IMR-90 (cell line): Measurements from ENCODE around the gene EPAS1. TPM values are rescaled to one million over a fixed set of nuclear protein-coding genes. Genes with fewer than 3 reads are reported as not detected.

Experiments used
- ATAC-seq: fragments of 200-7000 bp; cut with Tn5 transposase; 2 replicates; pipeline ENCODE4 v1.9.1; 2020; ENCODE audit warnings: low read depth, mild to moderate bottlenecking, moderate library complexity
- BruUV-seq: library from RNA; stranded (reverse); fragments of 400-500 nt; replicated peaks from 2 replicates; lab custom pipeline; 2021; lab: Mats Ljungman, UMichigan
- CTCF ChIA-PET: fragments of 300-600 bp; formaldehyde crosslinking; extraction: SDS; loops from one replicate; lab custom pipeline; 2021; ENCODE audit warnings: antibody characterized with exemption; lab: Yijun Ruan, JAX
- POLR2A ChIA-PET: fragments of 300-600 bp; sonication (Branson Sonifier 250); formaldehyde crosslinking; loops from one replicate; lab custom pipeline; 2022; ENCODE audit warnings: antibody characterized with exemption; ENCODE audit not compliant: unreplicated experiment; lab: Charles Lee
- DNase-seq: peaks from one replicate; pipeline ENCODE4 v3.0.0; 2013
- H2AFZ ChIP-seq: replicated peaks from 2 replicates; pipeline ENCODE3; 2013; ENCODE audit warnings: low read length, mild to moderate bottlenecking; ENCODE audit not compliant: poor library complexity
- H2AK5ac ChIP-seq: 2 replicates; pipeline ENCODE4 v1.6.1; 2013; ENCODE audit warnings: low read depth, low read length, inconsistent platforms
- H2AK9ac ChIP-seq: replicated peaks from 2 replicates; pipeline ENCODE3; 2013; ENCODE audit warnings: mild to moderate bottlenecking, low read depth, low read length, moderate library complexity; ENCODE audit not compliant: poor library complexity
- H2BK120ac ChIP-seq: 2 replicates; pipeline ENCODE4 v1.6.1; 2013; ENCODE audit warnings: low read depth, low read length, inconsistent platforms
- H2BK15ac ChIP-seq: 3 replicates; pipeline ENCODE4 v1.6.1; 2013; ENCODE audit warnings: low read depth, low read length, inconsistent platforms
- H2BK20ac ChIP-seq: 2 replicates; pipeline ENCODE4 v1.6.1; 2013; ENCODE audit warnings: low read depth, mild to moderate bottlenecking, inconsistent platforms, low read length, moderate library complexity
- H2BK5ac ChIP-seq: 2 replicates; pipeline ENCODE4 v1.6.1; 2013; ENCODE audit warnings: mild to moderate bottlenecking, low read depth, low read length, inconsistent platforms; ENCODE audit not compliant: poor library complexity, severe bottlenecking
- H3K14ac ChIP-seq: replicated peaks from 2 replicates; pipeline ENCODE4 v1.6.1; 2013; ENCODE audit warnings: low read depth, low read length, inconsistent platforms
- H3K18ac ChIP-seq: 2 replicates; pipeline ENCODE4 v1.6.1; 2013; ENCODE audit warnings: low read depth, low read length, control low read depth
- H3K23ac ChIP-seq: 2 replicates; pipeline ENCODE4 v1.6.1; 2013; ENCODE audit warnings: low read depth, low read length, inconsistent platforms
- H3K27ac ChIP-seq: 2 replicates; pipeline ENCODE4 v1.5.1; 2013; ENCODE audit warnings: mild to moderate bottlenecking, control low read depth, low read length; ENCODE audit not compliant: insufficient read depth
- H3K27me3 ChIP-seq: 2 replicates; pipeline ENCODE4 v1.6.1; 2013; ENCODE audit warnings: low read length; ENCODE audit not compliant: control insufficient read depth, insufficient read depth
- H3K36me3 ChIP-seq: 2 replicates; pipeline ENCODE4 v1.6.1; 2013; ENCODE audit warnings: low read length, mixed read lengths; ENCODE audit not compliant: control insufficient read depth, insufficient read depth
- H3K4ac ChIP-seq: 2 replicates; pipeline ENCODE4 v1.6.1; 2013; ENCODE audit warnings: low read depth, low read length, inconsistent platforms
- H3K4me1 ChIP-seq: 2 replicates; pipeline ENCODE4 v1.6.1; 2013; ENCODE audit warnings: low read length, mixed read lengths; ENCODE audit not compliant: control insufficient read depth, insufficient read depth
- H3K4me2 ChIP-seq: 2 replicates; pipeline ENCODE4 v1.6.1; 2013; ENCODE audit warnings: low read depth, mild to moderate bottlenecking, control low read depth, low read length, moderate library complexity
- H3K4me3 ChIP-seq: 2 replicates; pipeline ENCODE4 v1.5.1; 2013; ENCODE audit warnings: low read depth, mild to moderate bottlenecking, control low read depth, low read length, moderate library complexity; ENCODE audit not compliant: insufficient read depth
- H3K56ac ChIP-seq: 2 replicates; pipeline ENCODE4 v1.6.1; 2013; ENCODE audit warnings: low read length, inconsistent platforms; ENCODE audit not compliant: insufficient read depth; ENCODE audit errors: extremely low read depth
- H3K79me1 ChIP-seq, 2 experiments: 2 replicates each; pipeline ENCODE4 v1.6.1; 2013; ENCODE audit warnings: low read length in 2 of 2, inconsistent platforms in 1 of 2, low read depth in 1 of 2
- H3K9ac ChIP-seq: 2 replicates; pipeline ENCODE4 v1.6.1; 2013; ENCODE audit warnings: low read depth, low read length, control low read depth
- H3K9me1 ChIP-seq: 2 replicates; pipeline ENCODE4 v1.6.1; 2013; ENCODE audit warnings: low read length, inconsistent platforms; ENCODE audit not compliant: insufficient read depth
- H3K9me3 ChIP-seq: 2 replicates; pipeline ENCODE4 v1.6.1; 2013; ENCODE audit warnings: low read length; ENCODE audit not compliant: control insufficient read depth, insufficient read depth
- H4K20me1 ChIP-seq: 2 replicates; pipeline ENCODE4 v1.6.1; 2013; ENCODE audit warnings: low read length, inconsistent platforms; ENCODE audit not compliant: insufficient read depth
- H4K5ac ChIP-seq: 2 replicates; pipeline ENCODE4 v1.6.1; 2013; ENCODE audit warnings: mild to moderate bottlenecking, low read depth, low read length, control low read depth
- H4K8ac ChIP-seq, 2 experiments: 2 replicates each; pipeline ENCODE4 v1.6.1; 2013; ENCODE audit warnings: low read depth in 2 of 2, low read length in 2 of 2, control low read depth in 1 of 2, inconsistent platforms in 1 of 2
- H4K91ac ChIP-seq: 2 replicates; pipeline ENCODE4 v1.6.1; 2013; ENCODE audit warnings: low read depth, low read length, inconsistent platforms; ENCODE audit not compliant: insufficient read depth
- BHLHE40 ChIP-seq: fragments of 150-350 bp; IDR thresholded peaks from 2 replicates; pipeline ENCODE4 v1.6.1; 2016; ENCODE audit warnings: mild to moderate bottlenecking, low read depth, low read length
- CEBPB ChIP-seq: IDR thresholded peaks from 2 replicates; pipeline ENCODE4 v1.6.1; 2012; ENCODE audit warnings: low read depth, low read length, improper control_type of control experiment
- CHD1 ChIP-seq: IDR thresholded peaks from 2 replicates; pipeline ENCODE4 v1.6.1; 2012; ENCODE audit warnings: low read depth, low read length, improper control_type of control experiment
- CTCF ChIP-seq: conservative IDR thresholded peaks from 2 replicates; pipeline ENCODE4 v1.5.1; 2012; ENCODE audit warnings: mild to moderate bottlenecking, low read depth, low read length, improper control_type of control experiment
- ELK1 ChIP-seq: fragments of 150-350 bp; IDR thresholded peaks from 2 replicates; pipeline ENCODE4 v1.6.1; 2016; ENCODE audit warnings: low read depth, mild to moderate bottlenecking, low read length, moderate library complexity, borderline replicate concordance
- FOS ChIP-seq: fragments of 150-350 bp; IDR thresholded peaks from 2 replicates; pipeline ENCODE4 v1.6.1; 2016; ENCODE audit warnings: low read depth, low read length
- MAFK ChIP-seq: IDR thresholded peaks from 2 replicates; pipeline ENCODE4 v1.6.1; 2012; ENCODE audit warnings: low read depth, low read length, improper control_type of control experiment
- MAZ ChIP-seq: IDR thresholded peaks from 2 replicates; pipeline ENCODE4 v1.6.1; 2012; ENCODE audit warnings: low read depth, mild to moderate bottlenecking, low read length, improper control_type of control experiment, moderate library complexity, borderline replicate concordance
- MXI1 ChIP-seq: IDR thresholded peaks from 2 replicates; pipeline ENCODE4 v1.6.1; 2012; ENCODE audit warnings: low read depth, mild to moderate bottlenecking, low read length, moderate library complexity, borderline replicate concordance
- POLR2A ChIP-seq: IDR thresholded peaks from 2 replicates; pipeline ENCODE4 v1.6.1; 2012; ENCODE audit warnings: mild to moderate bottlenecking, low read depth, low read length
- RAD21 ChIP-seq: IDR thresholded peaks from 2 replicates; pipeline ENCODE4 v1.6.1; 2012; ENCODE audit warnings: low read length, improper control_type of control experiment
- RCOR1 ChIP-seq: IDR thresholded peaks from 2 replicates; pipeline ENCODE4 v1.6.1; 2012; ENCODE audit warnings: mild to moderate bottlenecking, low read length, improper control_type of control experiment; ENCODE audit not compliant: insufficient replicate concordance
- RFX5 ChIP-seq: IDR thresholded peaks from 2 replicates; pipeline ENCODE4 v1.8.0; 2012; ENCODE audit warnings: low read depth, mild to moderate bottlenecking, low read length, moderate library complexity
- SMC3 ChIP-seq: fragments of 150-350 bp; IDR thresholded peaks from 2 replicates; pipeline ENCODE4 v1.6.1; 2016; ENCODE audit warnings: low read depth, mild to moderate bottlenecking, antibody characterized with exemption, low read length, moderate library complexity
- USF2 ChIP-seq: fragments of 150-350 bp; IDR thresholded peaks from 2 replicates; pipeline ENCODE4 v1.6.1; 2017; ENCODE audit warnings: mild to moderate bottlenecking, antibody characterized with exemption, low read length, low read depth
- WGBS, 2 experiments: methylation state at CpG; one replicate each; pipeline versions ENCODE4 v1.1.5 to v1.1.7; 2013; ENCODE audit warnings: missing lambda C conversion rate in 2 of 2; ENCODE audit not compliant: insufficient read length in 1 of 2; ENCODE audit errors: extremely low coverage in 2 of 2; 5-methylcytosine and 5-hydroxymethylcytosine counted together
- dilution Hi-C: fragments of 300-500 bp; cut with HindIII; formaldehyde crosslinking; loops from one replicate; pipeline ENCODE4 v1.14.3; 2018; ENCODE audit warnings: low sequenced_read_pairs; ENCODE audit not compliant: unreplicated experiment
- in situ Hi-C: fragments of 300-500 bp; cut with MboI; formaldehyde crosslinking; loops from 3 replicates; pipeline ENCODE4 v1.14.3; 2019; ENCODE audit warnings: low sequenced_read_pairs, inconsistent platforms, mixed read lengths
- intact Hi-C: fragments of 100-400 bp; cut with micrococcal nuclease; formaldehyde crosslinking; loops from 2 replicates; pipeline ENCODE4 v1.10.0; 2022
- polyA plus RNA-seq, 3 experiments: library from polyadenylated mRNA; depleted of rRNA; stranded (reverse); fragments of >200 nt; gene quantifications; 2 replicates each; pipeline ENCODE4 v1.2.3, GENCODE V29; 2012; ENCODE audit warnings: low replicate concordance in 1 of 3
- total RNA-seq: library from RNA; depleted of rRNA; stranded (reverse); fragments of >200 nt; gene quantifications from 2 replicates; pipeline ENCODE4 v1.2.3, GENCODE V29; 2012

EPAS1 gene
- total and polyA plus RNA-seq, 2 of the 4 experiments (the other 2 are of a cell fraction): 40.7 to 120 TPM

- intact Hi-C loops (no loop called here), dilution Hi-C loops (no loop called here), in situ Hi-C loops (no loop called here)
- Histone ChIP-seq H4K20me1 (no peaks in the 10 kb centered on the region), H3K4me3 (no peak overlapping the region), H3K23ac (no peak overlapping the region), H2BK5ac (no peak overlapping the region), H2AK9ac (no peak overlapping the region), H3K27me3 (peaks cover 20% of the 10 kb centered on the region), H3K4me1 (no peaks in the 10 kb centered on the region), H2BK120ac (no peak overlapping the region), H3K9ac (no peak overlapping the region), H2BK20ac (no peak overlapping the region), H3K18ac (no peak overlapping the region), H4K91ac (no peak overlapping the region), H3K79me1 (no peaks in the 10 kb centered on the region), H2BK15ac (no peak overlapping the region), H2AFZ (no peak overlapping the region), H3K4me2 (no peak overlapping the region), H3K4ac (no peak overlapping the region), H3K9me1 (no peaks in the 10 kb centered on the region), H3K27ac (no peak overlapping the region), H3K36me3 (no peaks in the 10 kb centered on the region), H3K56ac (no peak overlapping the region), H4K5ac (no peak overlapping the region), H4K8ac (no peak overlapping the region), H3K14ac (no peak overlapping the region), H3K9me3 (no peaks in the 10 kb centered on the region), H2AK5ac (no peak overlapping the region)
- no TSS peak for BruUV-seq
- DNase-seq: no peak
- 80% methylated on average over 1 of the region's 3 CpGs; no CpG with 5 or more reads in 1 of the 2 experiments for WGBS, 2 experiments
- ChIA-PET CTCF (interaction anchor here (0.6 to 1.0 kb wide), 2 partner anchors 74 to 201 kb away, joined by 4 read pairs; no protein-coding TSS in a partner anchor), POLR2A (no interaction called here)
- TF ChIP-seq FOS: no peak
- TF ChIP-seq SMC3: no peak
- TF ChIP-seq RAD21: no peak
- TF ChIP-seq RCOR1: no peak
- TF ChIP-seq MAZ: no peak
- no peak for TF ChIP-seq MXI1
- TF ChIP-seq CHD1: no peak
- TF ChIP-seq MAFK: no peak
- no peak for TF ChIP-seq USF2
- TF ChIP-seq POLR2A: no peak
- TF ChIP-seq RFX5: no peak
- TF ChIP-seq ELK1: no peak
- no peak for TF ChIP-seq CEBPB
- TF ChIP-seq BHLHE40: no peak
- no peak for TF ChIP-seq CTCF
- ATAC-seq: no peak
Observed at GRCh38 chr2:46286715-46287114, 10.5 kb upstream of the EPAS1 start.
